Activated T-cell treated with anti-CD3 and anti-CD28 coated beads for 48 hours (primary cell): ENCODE data around the gene RAD51B.
"Not testable (repeated sequence)": the region's sequence is repeated elsewhere in the genome, so short reads cannot be mapped to it uniquely, and the experiment has no call there.

ENCODE experiments used
- DNase-seq: peaks from one replicate; pipeline ENCODE4 v3.0.0-alpha.2; 2020; ENCODE audit warnings: low read depth

Gene RAD51B

DNA sequence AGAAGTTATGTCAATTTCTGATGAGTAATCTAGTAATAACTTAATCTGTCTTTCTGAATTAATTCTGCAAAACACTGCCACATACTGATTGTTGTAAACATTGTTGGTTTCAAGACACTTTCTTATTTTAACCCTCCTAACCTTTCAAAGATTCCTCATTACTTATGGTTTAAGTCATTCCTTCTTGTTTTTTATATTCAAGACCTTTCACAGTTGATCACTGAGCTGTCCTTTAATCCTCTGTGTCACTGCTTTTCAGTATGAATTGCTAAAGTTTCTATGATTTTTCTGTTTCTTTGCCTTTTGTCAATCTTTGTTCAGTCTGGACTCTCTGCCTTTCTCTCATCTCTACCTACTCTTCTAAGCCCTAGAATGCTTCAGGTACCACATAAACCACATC, 164.7 kb downstream of the RAD51B start:
- no peak for DNase-seq

DNA sequence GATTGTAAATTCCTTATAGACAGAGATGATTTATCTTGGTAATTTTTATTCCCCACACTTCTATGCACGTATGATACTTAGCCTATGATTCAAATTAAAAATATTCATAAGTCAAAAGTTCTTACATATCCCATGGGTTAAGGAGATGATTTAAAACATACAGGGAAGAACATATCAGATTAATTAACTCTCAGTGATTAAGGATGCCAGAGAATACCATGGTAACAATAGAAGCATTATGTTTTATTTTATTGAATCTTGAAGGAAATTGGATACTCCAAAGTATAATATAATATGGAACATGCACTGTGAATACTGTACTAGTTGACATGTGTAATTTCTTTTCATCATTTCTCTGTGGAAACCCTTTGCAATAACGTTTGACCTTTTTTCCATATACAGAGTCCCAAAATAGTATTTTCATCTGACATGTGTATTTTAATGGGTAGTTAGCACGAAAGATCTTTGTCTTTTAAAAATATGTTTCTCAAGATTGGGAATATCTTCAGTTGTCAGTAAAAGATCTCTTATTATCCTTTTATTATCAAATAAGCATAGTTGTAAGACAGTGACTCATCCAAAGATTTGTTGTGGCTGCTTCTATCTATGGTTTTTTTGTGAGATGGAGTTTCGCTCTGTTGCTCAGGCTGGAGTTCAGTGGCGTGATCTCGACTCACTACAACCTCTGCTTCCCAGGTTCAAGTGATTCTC, 166.7 kb downstream of the RAD51B start:
- no peak for DNase-seq

DNA sequence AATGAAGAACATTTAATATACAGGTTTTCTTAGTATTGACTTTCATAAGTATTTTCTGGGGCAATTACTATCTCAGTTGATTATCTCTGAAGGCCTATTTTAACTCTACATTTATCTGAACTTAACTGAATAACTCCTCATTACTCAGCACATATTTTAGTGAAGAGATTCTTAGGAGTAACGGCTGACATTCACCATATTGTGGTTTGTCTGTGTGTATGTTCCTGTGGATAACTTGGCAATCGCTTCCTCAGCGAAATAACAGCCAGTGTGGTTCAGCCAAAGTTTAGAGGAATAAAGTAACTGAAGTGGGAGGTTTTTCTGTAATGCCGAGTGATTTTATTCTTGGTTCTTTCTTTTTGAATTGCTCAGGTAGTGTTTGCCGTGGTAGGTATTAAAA, 168.0 kb downstream of the RAD51B start:
- DNase-seq: no peak

DNA sequence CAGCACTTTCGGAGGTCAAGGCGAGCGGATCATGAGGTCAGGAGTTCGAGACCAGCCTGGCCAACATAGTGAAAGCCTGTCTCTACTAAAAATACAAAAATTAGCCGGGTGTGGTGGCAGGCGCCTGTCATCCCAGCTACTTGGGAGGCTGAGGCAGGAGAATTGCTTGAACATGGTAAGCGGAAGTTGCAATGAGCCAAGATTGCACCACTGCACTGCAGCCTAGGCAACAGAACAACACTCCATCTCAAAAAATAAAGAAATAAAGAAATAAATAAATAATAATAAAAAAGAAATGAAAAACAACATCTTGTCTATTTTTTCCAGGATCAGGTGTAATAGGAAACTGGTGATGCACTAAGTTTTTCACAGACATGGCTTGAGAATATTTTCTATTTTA, 168.6 kb downstream of the RAD51B start:
- not testable (repeated sequence) for DNase-seq

DNA sequence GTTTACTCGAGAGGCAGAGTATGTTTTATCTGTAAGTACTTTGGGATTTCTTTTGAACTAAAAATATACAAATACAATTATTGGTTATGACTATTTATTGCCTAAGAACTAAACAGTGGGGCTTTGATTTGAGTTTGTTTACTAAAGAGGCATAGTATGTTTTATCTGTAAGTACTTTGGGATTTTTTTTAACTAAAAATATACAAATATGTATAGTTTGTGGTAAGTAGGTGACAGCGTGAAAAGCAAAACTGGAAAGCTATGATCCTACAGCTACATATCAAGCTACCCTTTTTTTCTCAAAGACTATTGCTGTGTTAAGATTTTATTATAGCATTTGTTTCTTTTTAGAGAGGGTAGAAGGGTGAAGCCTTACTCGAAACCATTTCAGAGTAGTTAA, 171.0 kb downstream of the RAD51B start:
- DNase-seq: no peak

DNA sequence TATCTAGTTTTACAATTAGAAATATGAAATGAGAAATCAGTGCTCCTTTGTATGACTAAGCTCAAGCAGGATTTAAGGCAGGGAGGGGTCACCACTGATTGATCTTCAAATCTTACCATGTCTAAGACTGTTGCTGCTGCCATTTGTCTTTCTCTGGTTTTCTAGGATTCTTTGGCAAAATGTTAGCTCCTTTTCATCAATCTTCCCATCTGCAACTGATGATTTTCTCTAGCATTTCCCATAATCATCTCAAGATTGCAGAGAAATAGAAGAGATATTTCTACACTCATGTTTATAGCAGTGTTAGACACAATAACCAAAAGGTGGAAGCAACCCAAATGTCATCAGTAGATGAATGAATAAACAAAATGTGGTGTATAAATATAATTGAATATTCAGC, 175.0 kb downstream of the RAD51B start:
- DNase-seq: no peak

DNA sequence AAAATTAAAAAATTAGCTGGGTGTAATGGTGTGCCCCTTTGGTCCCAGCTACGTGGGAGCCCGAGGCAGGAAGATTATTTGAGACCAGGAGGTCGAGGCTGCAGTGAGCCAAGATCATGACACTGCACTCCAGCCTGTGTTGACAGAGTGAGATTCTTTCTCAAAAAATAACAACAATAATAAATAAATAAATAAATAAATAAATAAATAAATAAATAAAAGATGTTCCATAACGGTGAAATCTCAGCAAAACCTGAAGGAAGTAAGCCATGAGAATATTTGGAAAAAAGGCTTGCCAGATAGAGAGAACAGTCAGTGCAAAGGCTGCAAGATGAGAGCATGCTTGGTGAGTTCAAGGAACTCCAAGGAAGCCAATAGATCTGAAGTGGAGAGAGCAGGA, 176.7 kb downstream of the RAD51B start:
- DNase-seq: no peak

DNA sequence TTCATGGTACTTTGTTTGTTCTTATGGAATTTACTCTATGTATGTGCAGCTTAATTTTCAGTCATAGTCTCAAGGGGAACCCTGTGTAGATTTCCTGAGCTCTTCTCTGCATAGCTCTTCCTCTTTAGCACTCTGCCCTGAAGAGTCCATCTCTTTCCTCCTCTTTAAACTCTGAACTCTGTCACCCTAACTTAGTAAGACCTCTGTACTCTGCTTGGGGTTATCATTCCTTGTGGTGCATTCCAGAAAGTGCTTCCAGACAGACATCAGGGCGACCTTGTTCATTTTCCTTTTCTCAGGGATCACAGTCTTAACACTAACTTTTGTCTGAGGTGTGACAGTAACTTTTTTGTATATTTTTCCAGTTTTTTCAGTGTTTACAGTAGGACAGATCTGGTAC, 179.3 kb downstream of the RAD51B start:
- no peak for DNase-seq

DNA sequence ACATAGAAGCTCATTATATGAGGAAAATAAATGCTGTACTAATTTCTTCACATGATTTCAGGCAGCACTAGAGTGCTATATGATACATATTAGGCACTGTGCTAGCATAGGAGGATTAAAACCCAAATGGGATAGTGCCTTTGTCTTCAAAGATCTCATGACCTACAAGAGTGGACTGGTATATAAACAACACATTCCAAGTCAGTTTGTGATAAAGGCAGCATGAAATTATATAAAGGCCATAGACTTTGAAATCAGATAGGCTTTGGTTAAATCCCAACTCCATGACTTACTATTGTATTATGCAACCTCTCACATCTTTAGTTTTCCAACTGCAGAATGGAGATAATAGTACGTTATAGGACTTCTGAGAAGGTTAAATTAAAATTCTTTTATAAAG, 179.7 kb downstream of the RAD51B start:
- no peak for DNase-seq

DNA sequence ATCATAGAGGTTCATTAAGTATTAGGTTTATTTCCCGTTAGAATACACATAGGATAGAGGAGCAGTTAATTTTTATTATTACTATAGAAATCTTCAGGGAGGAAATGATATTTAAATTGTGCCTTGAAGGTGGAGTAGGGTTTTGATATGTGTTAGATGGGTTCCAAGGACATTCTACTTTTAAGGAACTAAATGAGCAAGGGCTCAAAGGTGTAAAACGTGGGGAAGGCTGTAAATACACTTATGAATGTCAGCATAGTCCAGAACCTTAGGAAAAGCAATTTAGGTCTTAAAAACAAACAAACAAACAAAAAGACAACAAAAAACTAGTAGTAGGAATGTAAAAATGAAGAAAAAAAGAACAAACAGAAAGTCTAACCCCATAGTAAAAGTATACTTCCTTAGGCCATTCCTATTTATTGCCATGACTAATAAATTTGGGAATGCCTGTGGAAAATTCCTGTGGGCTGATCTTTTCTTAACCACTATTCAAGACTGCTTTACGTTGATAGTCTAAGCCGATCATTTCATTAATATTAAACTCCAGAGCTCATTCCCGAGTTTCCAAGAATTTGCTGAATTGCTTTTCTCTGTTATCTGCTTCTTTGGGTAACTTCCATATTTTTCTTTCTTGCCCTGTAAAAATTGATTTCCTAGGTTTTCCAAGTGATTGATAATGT, 180.3 kb downstream of the RAD51B start:
- no peak for DNase-seq

DNA sequence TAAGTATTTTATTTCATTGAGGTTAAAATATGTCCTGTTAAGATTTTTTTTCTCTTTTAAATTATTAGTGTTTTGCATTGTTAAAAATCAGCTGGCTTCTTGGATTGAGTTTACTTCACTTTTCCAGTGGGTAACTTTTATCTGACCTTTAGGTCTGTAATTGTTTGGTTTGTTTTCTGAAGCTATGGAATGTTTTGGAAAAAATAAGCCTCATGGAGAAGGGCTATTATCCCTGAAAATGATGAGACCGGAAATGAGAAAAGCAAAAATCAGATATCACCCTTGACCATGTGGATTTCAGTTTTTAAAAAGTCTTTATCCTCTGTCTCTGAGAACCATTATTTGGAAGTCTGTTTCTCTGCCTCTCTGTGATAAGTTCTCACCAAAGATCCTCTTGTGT, 180.9 kb downstream of the RAD51B start:
- no peak for DNase-seq

DNA sequence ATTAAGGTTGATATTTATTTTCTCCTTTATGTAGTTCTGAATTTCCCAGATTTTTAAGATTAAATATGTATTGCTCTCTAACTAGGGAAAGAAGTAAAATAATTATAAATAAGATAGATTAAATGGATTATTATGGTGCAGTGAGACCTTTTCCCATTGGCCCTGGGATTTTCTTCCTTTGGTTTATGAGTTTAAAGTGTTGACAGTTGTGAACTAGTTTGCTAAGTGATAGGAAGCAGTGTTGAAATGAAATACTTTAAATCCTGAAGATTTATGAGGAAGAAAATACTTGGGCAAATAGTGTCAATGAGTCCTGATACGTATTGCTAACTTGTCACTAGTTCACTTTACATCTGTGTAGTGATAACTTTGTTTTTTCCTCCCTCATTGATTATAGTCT, 188.9 kb downstream of the RAD51B start:
- DNase-seq: no peak

DNA sequence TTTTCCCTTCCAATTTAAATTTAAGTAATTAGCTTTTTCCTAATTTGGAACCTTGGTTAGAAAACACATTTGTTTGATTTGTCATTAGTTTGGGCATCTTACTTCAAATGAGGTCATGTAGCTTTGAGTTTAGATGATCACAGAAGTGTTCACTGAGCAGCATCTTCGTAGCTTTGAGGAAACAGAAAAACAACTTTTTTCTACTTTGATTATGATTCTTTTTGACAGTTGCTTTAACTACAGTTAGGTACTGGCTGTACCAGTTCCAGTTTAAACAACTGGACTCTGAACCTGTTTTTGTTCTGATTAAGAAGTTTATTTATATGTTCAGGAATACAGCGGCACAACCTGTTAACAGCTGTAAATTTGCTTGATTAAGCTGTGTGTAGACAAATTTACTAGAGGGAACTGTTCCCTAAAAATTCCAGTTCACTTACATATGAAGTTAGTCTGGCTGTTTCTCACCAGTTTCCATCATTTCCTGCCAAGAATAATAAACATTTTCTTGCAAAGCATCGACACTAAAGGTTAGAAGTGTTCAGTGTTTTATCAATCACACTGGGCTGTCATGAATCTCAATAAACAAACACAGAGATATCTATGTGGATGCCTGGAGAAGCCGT, 191.9 kb downstream of the RAD51B start:
- DNase-seq: no peak

DNA sequence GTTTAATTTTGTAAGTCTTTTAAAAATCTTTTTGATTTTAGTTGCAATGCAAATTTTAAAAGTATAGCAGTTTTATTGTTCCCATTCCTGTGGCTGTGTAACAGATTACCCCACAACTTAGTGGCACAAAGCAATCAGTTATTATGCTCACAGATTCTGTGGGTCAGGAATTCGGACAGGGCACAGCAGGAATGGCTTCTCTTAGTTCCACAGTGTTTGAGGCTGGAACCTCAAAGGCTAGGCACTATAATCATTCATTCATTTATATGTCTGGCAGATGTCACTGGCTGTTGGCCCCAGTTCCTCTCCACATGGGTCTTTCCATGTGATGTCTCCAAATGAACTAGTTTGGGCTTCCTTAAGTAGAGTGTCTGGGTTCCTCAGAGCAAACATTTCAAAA, 193.3 kb downstream of the RAD51B start:
- DNase-seq: no peak

DNA sequence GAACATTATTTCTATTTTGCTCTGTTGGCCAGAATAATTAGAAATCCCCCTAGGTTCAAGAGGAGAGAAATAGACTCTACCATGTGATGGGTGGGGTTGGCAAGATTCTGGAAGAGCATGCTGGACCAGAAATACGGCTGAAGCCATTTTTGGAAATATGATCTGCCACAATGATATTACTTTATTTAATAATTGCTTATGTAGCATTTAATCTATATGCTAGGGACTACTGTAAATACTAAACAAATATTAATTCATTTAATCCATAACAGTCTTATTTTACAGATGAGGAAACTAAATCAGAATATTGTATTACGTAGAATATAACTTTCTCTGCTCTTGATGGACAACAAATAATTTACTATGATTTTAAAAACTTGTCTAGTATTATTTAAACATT, 193.7 kb downstream of the RAD51B start:
- no peak for DNase-seq

DNA sequence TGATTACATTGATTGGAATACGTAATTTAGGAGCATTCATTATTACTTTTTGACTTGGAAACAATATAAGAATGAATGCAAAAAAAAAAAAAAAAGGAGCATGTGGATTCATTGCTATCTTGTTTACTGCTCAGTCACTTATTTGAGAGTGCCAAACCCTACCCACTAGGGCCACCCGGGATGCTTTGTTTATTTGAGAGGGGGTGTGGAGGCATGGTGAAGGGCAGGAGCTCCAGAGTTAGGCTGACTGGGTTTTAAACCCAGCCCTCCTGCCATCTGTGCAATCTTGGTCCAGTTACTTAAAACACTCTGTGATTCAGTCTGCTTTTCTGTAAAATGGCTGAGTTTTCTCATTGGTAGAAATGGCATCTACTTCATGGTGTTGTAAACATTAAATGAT, 195.2 kb downstream of the RAD51B start:
- DNase-seq: no peak

DNA sequence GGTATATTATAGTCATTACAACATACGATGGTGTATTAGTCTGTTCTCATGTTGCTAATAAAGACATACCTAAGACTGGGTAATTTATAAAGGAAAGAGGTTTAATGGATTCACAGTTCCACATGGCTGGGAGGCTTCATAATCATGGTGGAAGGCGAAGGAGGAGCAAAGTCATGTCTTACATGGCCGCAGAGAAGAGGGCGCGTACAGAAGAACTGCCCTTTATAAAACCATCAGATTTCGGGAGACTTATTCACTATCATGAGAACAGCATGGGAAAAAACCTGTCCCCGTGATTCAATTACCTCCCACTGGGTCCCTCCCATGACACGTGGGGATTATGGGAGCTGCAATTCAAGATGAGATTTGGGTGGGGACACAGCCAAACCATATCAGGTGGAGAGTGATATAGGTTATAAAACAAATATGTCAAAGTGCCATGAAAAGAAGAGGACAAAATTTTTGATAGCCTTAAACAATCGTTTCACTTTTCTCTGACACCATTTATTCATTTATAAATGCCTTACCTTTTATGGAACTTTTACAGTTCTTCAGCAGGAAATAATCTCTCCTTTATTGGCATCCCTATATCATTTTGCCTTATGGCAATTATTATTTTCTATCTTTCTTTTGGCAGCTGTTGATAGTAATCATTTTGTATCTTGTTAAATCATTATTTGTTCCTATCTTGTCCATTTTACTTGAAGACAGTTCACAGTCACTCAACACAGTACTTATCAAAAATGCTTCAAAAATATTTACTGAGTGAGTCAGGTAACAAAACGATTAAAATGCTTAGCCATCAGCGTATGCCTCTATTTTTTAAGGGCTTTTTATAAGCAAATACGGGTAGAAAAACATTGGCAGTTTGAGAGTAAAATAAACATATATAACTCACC, 196.0 kb downstream of the RAD51B start:
- DNase-seq: no peak

DNA sequence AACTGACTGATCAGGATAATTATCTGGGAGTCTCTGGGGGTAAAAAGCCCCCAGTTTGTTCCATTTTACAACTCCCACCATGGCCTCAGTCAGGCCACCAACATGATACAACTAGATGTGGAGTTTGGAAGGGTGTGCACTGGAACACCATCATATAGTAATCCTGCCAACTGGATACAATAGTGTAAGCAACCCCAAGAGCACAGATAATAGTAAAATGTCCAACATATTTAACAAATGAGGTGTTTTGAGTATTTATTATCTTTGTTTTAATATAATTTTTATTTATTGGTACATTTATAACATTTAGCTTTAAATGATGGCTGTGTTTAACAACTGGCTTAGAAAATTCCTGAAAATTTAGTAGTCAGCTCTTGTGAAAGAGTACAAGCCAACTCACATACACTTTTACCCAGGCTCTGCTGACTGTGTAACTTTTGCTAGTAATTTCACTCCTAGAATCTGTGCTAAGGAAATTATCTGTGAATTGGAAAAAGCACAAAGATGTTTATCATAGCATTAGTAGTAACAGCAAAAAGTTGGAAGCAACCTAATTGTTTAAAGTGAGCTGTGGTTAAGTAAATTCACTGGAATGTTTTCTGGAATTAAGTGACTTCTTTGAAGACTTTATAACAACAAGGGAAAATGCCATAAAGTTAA, 196.8 kb downstream of the RAD51B start:
- no peak for DNase-seq

DNA sequence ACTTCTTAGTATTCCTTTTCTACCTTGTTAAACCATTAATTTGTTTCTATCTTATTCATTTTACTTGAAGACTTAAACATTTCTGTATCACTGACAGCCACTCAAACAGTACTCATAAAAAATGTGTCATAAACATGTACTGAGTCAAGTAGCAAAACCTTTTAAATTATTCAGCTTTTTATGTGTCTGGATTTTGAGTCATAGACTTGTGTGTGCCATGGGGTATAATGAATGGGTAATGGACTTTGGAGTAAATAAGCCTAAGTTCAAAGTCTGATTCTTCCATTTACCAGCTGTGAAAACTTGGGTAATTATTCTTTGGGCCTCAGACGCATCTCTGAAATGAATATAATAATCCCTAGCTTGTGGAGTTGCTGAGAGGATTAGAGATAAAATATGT, 199.0 kb downstream of the RAD51B start:
- no peak for DNase-seq

DNA sequence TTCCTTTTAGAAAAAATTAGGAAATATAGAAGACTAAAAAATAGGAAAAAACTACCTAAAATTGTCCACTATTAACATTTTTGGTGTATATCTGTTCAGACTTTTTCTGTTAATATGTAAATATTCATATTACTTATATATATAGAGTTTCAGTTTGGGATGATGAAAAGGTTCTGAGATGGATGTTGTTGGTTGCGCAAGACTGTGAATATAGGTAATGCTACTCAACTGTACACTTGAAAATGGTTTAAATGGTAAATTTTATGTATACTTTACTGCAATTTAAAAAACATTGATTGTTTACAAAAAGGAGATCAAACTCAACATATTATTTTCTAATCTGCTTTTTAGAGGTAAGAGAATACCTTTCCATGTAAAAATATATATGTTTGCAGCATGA, 200.9 kb downstream of the RAD51B start:
- no peak for DNase-seq

DNA sequence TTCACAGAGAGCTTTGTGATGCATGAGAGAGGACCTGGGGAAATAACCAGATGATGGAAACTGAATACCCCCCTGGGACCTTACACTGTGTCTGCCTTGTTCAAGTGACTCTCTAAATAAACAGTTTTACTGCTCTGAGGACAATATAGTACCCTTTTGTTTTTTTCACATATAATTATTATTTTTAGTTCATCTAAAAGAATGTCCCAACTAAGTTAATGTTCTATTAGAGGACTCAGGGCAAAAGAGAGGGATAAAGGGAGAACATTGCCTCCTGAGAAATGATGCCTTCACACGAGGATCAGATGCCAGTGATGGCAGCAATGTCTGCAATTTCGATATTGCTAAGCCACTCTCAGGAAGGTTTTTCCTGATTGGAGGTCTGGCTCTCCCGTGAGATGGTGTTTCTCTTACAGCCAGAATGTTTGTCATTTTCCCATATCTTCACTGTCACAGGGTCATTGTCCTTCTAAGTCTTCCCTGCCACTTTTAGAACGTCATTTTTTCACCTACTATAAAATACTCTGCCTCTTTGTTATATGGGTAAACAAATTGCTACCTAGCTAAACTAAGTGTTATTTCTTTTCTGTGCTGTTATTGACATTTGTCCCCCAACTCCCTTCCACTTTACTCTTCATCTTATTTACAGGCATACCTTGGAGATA, 201.6 kb downstream of the RAD51B start:
- DNase-seq: no peak

DNA sequence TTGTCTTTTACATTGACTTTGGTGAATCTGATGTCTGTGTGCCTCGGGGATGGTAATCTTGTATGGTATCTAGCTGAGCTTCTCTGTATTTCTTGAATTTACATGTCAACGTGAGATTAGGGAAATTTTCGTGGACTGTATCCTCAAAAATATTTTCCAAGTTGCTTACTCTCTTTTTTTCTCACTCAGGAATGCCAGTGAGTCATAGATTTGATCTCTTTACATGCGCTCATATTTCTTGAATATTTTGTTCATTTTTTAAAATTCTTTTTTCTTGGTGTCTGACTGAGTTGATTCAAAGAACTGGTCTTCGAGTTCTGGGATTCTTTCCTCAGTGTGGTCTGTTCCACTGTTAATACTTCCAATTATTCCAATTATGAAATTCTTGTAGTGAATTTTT, 207.7 kb downstream of the RAD51B start:
- DNase-seq: no peak
